K562 (cell line): ENCODE results near the gene CHRM1. TPM values are rescaled to one million over a fixed set of nuclear protein-coding genes. Genes with fewer than 3 reads are reported as not detected.

Experiments used
- ATAC-seq: fragments of 200-7000 bp; cut with Tn5 transposase; 3 replicates; pipeline ENCODE4 v1.9.1; 2020; ENCODE audit warnings: moderate library complexity
- BruUV-seq: library from RNA; stranded (reverse); fragments of 400-500 nt; replicated peaks from 2 replicates; lab custom pipeline; 2021; lab: Mats Ljungman, UMichigan
- CTCF ChIA-PET: fragments of 300-600 bp; formaldehyde crosslinking; extraction: SDS; loops from one replicate; lab custom pipeline; 2021; ENCODE audit warnings: low intra/inter-chr PET ratio; lab: Yijun Ruan, JAX
- POLR2A ChIA-PET: fragments of 300-600, 350-650 bp; sonication (Branson Sonifier 250); formaldehyde crosslinking; extraction: SDS; loops from one replicate; lab custom pipeline; 2021; ENCODE audit warnings: antibody characterized with exemption, inconsistent platforms; lab: Yijun Ruan, JAX
- DNase-seq, 4 experiments: peaks; one replicate each; pipeline versions ENCODE4 v3.0.0 to v3.0.0-alpha.2; 2011 to 2018; ENCODE audit warnings: low spot score in 3 of 4, mixed read lengths in 3 of 4; ENCODE audit errors: extremely low read depth in 1 of 4
- FAIRE-seq: peaks from 2 replicates; lab custom pipeline; 2011; peaks lifted over from hg19 to GRCh38; lab: Jason Lieb, UNC
- H2AFZ ChIP-seq: 2 replicates; pipeline ENCODE4 v1.6.0; 2011; ENCODE audit warnings: low read depth, low read length, control low read depth, inconsistent platforms
- H3K27ac ChIP-seq: fragments of 200-600 bp; 3 replicates; pipeline ENCODE4 v1.8.0; 2011; ENCODE audit warnings: low read depth, mild to moderate bottlenecking, control low read depth, inconsistent platforms, low read length, moderate library complexity, mixed read lengths; ENCODE audit errors: extremely low read depth
- H3K27me3 ChIP-seq, 2 experiments: fragments of 300-600 bp in 1 of 2; 2 replicates in 1 of 2; 3 replicates in 1 of 2; pipeline versions ENCODE4 v1.6.0 to v1.8.0; 2011; ENCODE audit warnings: inconsistent platforms in 2 of 2, low read length in 2 of 2, mild to moderate bottlenecking in 1 of 2, mixed read lengths in 1 of 2, moderate library complexity in 1 of 2; ENCODE audit not compliant: control insufficient read depth in 2 of 2, insufficient read depth in 2 of 2
- H3K36me3 ChIP-seq: fragments of 300-600 bp; 3 replicates; pipeline ENCODE4 v1.8.0; 2011; ENCODE audit warnings: mild to moderate bottlenecking, low read length, inconsistent platforms; ENCODE audit not compliant: control insufficient read depth, insufficient read depth
- H3K4me1 ChIP-seq, 2 experiments: fragments of 200-600 bp in 1 of 2; replicated peaks in 1 of 2; 2 replicates in 1 of 2; 3 replicates in 1 of 2; pipeline versions ENCODE4 v1.5.1 to v1.8.0; 2011; ENCODE audit warnings: inconsistent platforms in 2 of 2, low read length in 2 of 2, mild to moderate bottlenecking in 1 of 2, mixed read lengths in 1 of 2, moderate library complexity in 1 of 2; ENCODE audit not compliant: control insufficient read depth in 2 of 2, insufficient read depth in 2 of 2
- H3K4me2 ChIP-seq: 2 replicates; pipeline ENCODE4 v1.6.1; 2011; ENCODE audit warnings: low read length, control low read depth, inconsistent platforms, mixed read lengths; ENCODE audit not compliant: insufficient read depth
- H3K4me3 ChIP-seq: fragments of 200-600 bp; sonication (generic), shearing (Covaris generic); 2 replicates; pipeline ENCODE4 v1.5.1; 2016; ENCODE audit warnings: control low read depth, inconsistent platforms
- H3K79me2 ChIP-seq: fragments of 200-600 bp; 3 replicates; pipeline ENCODE4 v1.8.0; 2011; ENCODE audit warnings: low read length, inconsistent platforms; ENCODE audit not compliant: control insufficient read depth, insufficient read depth
- H3K9ac ChIP-seq, 2 experiments: 2 replicates each; pipeline versions ENCODE4 v1.6.0 to v1.6.1; 2011; ENCODE audit warnings: low read depth in 2 of 2, low read length in 2 of 2, control low read depth in 1 of 2, inconsistent platforms in 1 of 2, mild to moderate bottlenecking in 1 of 2, mixed read lengths in 1 of 2; ENCODE audit not compliant: insufficient read depth in 1 of 2
- H3K9me1 ChIP-seq: one replicate; pipeline ENCODE4 v1.6.0; 2011; ENCODE audit warnings: inconsistent platforms, mild to moderate bottlenecking, low read length, moderate library complexity; ENCODE audit not compliant: control insufficient read depth, insufficient read depth
- H3K9me3 ChIP-seq: replicated peaks from 2 replicates; pipeline ENCODE4 v1.5.1; 2011; ENCODE audit warnings: low read depth, low read length, inconsistent platforms; ENCODE audit not compliant: control insufficient read depth, insufficient read depth
- H4K20me1 ChIP-seq: replicated peaks from 2 replicates; pipeline ENCODE4 v1.6.1; 2011; ENCODE audit warnings: low read length, inconsistent platforms, mixed read lengths; ENCODE audit not compliant: control insufficient read depth, insufficient read depth
- CBX2 ChIP-seq: fragments of 200-600 bp; sonication (generic); IDR thresholded peaks from one replicate; pipeline ENCODE4 v1.6.1; 2012; ENCODE audit warnings: mild to moderate bottlenecking, low read length, inconsistent platforms; ENCODE audit not compliant: insufficient read depth, poor library complexity, severe bottlenecking
- DACH1 ChIP-seq: fragments of 450-650 bp; IDR thresholded peaks from 2 replicates; pipeline ENCODE4 v1.6.1; 2018; ENCODE audit not compliant: partially characterized antibody
- ETV5 ChIP-seq: sonication (generic); formaldehyde crosslinking; IDR thresholded peaks from 2 replicates; pipeline ENCODE4 v1.4.0; 2020; ENCODE audit warnings: low read depth, mild to moderate bottlenecking, missing genetic modification reagents
- EZH2 ChIP-seq: IDR thresholded peaks from 2 replicates; pipeline ENCODE4 v1.6.1; 2012; ENCODE audit warnings: low read depth, mild to moderate bottlenecking, inconsistent platforms, low read length, borderline replicate concordance
- MAFK ChIP-seq: IDR thresholded peaks from 2 replicates; pipeline ENCODE4 v1.6.1; 2011; ENCODE audit warnings: low read length, improper control_type of control experiment
- MCM2 ChIP-seq: fragments of 450-650 bp; IDR thresholded peaks from 2 replicates; pipeline ENCODE4 v1.6.1; 2017; ENCODE audit warnings: low read depth, mild to moderate bottlenecking
- NFIX ChIP-seq: fragments of 250-450 bp; sonication (Bioruptor Pico); IDR thresholded peaks from 2 replicates; pipeline ENCODE4 v1.4.0; 2020; ENCODE audit warnings: low read depth, mild to moderate bottlenecking, moderate library complexity
- PML ChIP-seq: IDR thresholded peaks from 2 replicates; pipeline ENCODE4 v1.6.1; 2012; ENCODE audit warnings: low read length, inconsistent platforms
- POLR2H ChIP-seq: IDR thresholded peaks from 2 replicates; pipeline ENCODE4 v1.6.1; 2016; ENCODE audit warnings: missing genetic modification characterization, low read depth, mild to moderate bottlenecking, control low read depth, missing compliant biosample characterization, moderate library complexity
- SMARCB1 ChIP-seq: IDR thresholded peaks from 2 replicates; pipeline ENCODE4 v1.6.1; 2011; ENCODE audit warnings: improper control_type of control experiment, low read depth; ENCODE audit not compliant: insufficient read length
- TCFL5 ChIP-seq: fragments of 250-450 bp; sonication (Bioruptor Pico); conservative IDR thresholded peaks from 2 replicates; pipeline ENCODE4 v1.6.1; 2021; ENCODE audit warnings: mild to moderate bottlenecking, moderate library complexity, matching md5 sums
- ZNF551 ChIP-seq: fragments of 250-450 bp; sonication (Bioruptor Pico); IDR thresholded peaks from 2 replicates; pipeline ENCODE4 v1.5.0; 2021; ENCODE audit warnings: mild to moderate bottlenecking, moderate library complexity
- ZNF655 ChIP-seq: fragments of 250-450 bp; sonication (Bioruptor Pico); IDR thresholded peaks from 2 replicates; pipeline ENCODE4 v1.5.0; 2021
- ZNF695 ChIP-seq: fragments of 450-650 bp; formaldehyde crosslinking; IDR thresholded peaks from 2 replicates; pipeline ENCODE4 v1.4.0; 2020; ENCODE audit warnings: mild to moderate bottlenecking, moderate library complexity
- WGBS: fragments of 100-300 bp; shearing (Covaris generic); methylation state at CpG from one replicate; pipeline ENCODE4 v1.1.6; 2016; ENCODE audit warnings: low coverage, mixed read lengths; ENCODE audit not compliant: insufficient coverage; ENCODE audit errors: missing lambda C conversion rate; 5-methylcytosine and 5-hydroxymethylcytosine counted together
- in situ Hi-C: fragments of 300-500 bp; cut with MboI; formaldehyde crosslinking; loops from 4 replicates; pipeline ENCODE4 v1.15.0; 2018; ENCODE audit warnings: inconsistent platforms, mixed read lengths
- intact Hi-C: fragments of 100-400 bp; cut with micrococcal nuclease; formaldehyde crosslinking; loops from 2 replicates; pipeline ENCODE4 v1.14.2; 2022
- polyA plus RNA-seq, 8 experiments: library from polyadenylated mRNA; depleted of rRNA in 4 of 8; stranded (reverse) in 5 of 8; unstranded in 3 of 8; fragments of >200 nt; fragmentation: Nextera tagmentation in 2 of 8; fragmentation: Illumina TruSeq in 1 of 8; extraction: Ambion mirVana in 2 of 8; extraction: Trizol in 1 of 8; gene quantifications; 2 replicates each; pipeline versions ENCODE4 v1.2.1 to v1.2.3, GENCODE V29; 2011 to 2014; ENCODE audit warnings: inconsistent platforms in 1 of 8, missing spikeins in 1 of 8
- total RNA-seq, 7 experiments: library from RNA; depleted of rRNA in 6 of 7; stranded (reverse); fragments of >200 nt in 6 of 7; fragmentation: Illumina TruSeq in 2 of 7; extraction: Trizol in 2 of 7; gene quantifications; 2 replicates each; pipeline versions ENCODE4 v1.2.1 to v1.2.3, GENCODE V29; 2011 to 2021; ENCODE audit warnings: low replicate concordance in 1 of 7
- TF ChIP-seq, protein P1 (sequence below): fragments of 250-450 bp; sonication (Bioruptor Pico); IDR thresholded peaks from 2 replicates; pipeline ENCODE4 v1.8.0; 2021; ENCODE audit warnings: borderline replicate concordance, mild to moderate bottlenecking, moderate library complexity; ENCODE audit not compliant: poor library complexity, severe bottlenecking

Gene CHRM1
- total and polyA plus RNA-seq, 9 of the 15 experiments (the other 6 are each of a cell fraction or from before 2014, with no cell fraction given), result not detected

DNA sequence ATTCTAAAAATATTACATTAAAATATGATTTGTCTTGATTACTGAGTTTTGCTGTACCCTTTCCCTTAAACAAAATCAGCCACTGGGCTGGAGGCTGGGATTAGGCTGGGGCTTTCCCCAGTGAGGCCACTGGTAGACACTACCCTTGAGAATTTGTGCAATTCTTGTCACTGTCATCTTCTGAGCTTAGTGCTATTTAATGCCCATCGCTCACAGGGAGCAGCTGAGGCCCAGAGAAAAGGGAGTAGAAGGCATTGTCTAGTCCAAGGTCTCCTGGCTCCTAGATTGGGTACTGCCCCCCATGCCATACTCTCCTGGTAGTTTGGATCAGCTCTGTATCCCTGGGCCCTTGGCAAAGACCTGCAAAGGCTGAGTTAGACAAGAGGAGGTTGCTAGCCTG lies 6.7 kb downstream of the CHRM1 start:
- in situ Hi-C loops, result no loop called here

More for the DNA sequence above, 6.7 kb downstream of the CHRM1 start:
- Histone ChIP-seq H4K20me1 (no peaks in the 10 kb centered on the region), H3K9ac (0 out of 4 replicates have a peak overlapping the region, but pooled peaks of 1 of the 2 experiments have one; percentile 41), H3K27me3 (peaks cover 0 to 17% of the 10 kb centered on the region in 2 experiments; a peak in 2 of 5 replicates), H3K4me3 (no peak overlapping the region), H3K79me2 (no peaks in the 10 kb centered on the region), H3K9me3 (no peaks in the 10 kb centered on the region), H3K36me3 (no peaks in the 10 kb centered on the region), H3K4me1 (peaks cover 4 to 23% of the 10 kb centered on the region in 2 experiments; a peak in 3 of 5 replicates), H3K4me2 (no peak overlapping the region), H2AFZ (no peak overlapping the region), H3K27ac (no peak overlapping the region), H3K9me1 (no peaks in the 10 kb centered on the region)
- DNase-seq, result no peak
- intact Hi-C loops, result no loop called here
- no TSS peak for BruUV-seq
- no peak for ATAC-seq
- FAIRE-seq, result no peak
- ChIA-PET CTCF (interaction anchor here (0.6 kb wide), 1 partner anchor 62 kb away, joined by 4 read pairs; no protein-coding TSS in a partner anchor), POLR2A (interaction anchor here (0.7 to 1.1 kb wide), 3 partner anchors 8 to 73 kb away, joined by 3 to 7 read pairs (median 3); no protein-coding TSS in a partner anchor)
- 42% methylated on average over 1 of the region's 1 CpG for WGBS
- no peak for TF ChIP-seq ETV5
- no peak for TF ChIP-seq MCM2
- TF ChIP-seq SMARCB1, result no peak
- TF ChIP-seq PML, result no peak
- no peak for TF ChIP-seq ZNF551 (CRISPR knock-in tag)
- no peak for TF ChIP-seq TCFL5 (CRISPR knock-in tag)
- TF ChIP-seq POLR2H (tag), result no peak
- TF ChIP-seq DACH1, result no peak
- TF ChIP-seq ZNF655 (CRISPR knock-in tag), result no peak
- no peak for TF ChIP-seq ZNF695 (CRISPR knock-in tag)
- no peak for TF ChIP-seq MAFK
- no peak for TF ChIP-seq CBX2
- TF ChIP-seq EZH2, result no peak
- TF ChIP-seq, protein P1, sequence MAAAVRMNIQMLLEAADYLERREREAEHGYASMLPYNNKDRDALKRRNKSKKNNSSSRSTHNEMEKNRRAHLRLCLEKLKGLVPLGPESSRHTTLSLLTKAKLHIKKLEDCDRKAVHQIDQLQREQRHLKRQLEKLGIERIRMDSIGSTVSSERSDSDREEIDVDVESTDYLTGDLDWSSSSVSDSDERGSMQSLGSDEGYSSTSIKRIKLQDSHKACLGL (CRISPR knock-in tag), result no peak
- no peak for TF ChIP-seq NFIX (CRISPR knock-in tag)
